Subcutaneous adipose tissue (tissue), 4 donors: Measurements from ENCODE around the gene GPR108. TPM values are rescaled to one million over a fixed set of nuclear protein-coding genes. Genes with fewer than 3 reads are reported as not detected.

ENCODE experiments used
- CTCF ChIP-seq: fragments of 450-650 bp; IDR thresholded peaks from one replicate; pipeline ENCODE4 v1.5.1; 2016; ENCODE audit warnings: low read depth, mild to moderate bottlenecking, control low read depth, antibody characterized with exemption, moderate library complexity
- total RNA-seq, 4 donors: library from RNA; depleted of rRNA; stranded (reverse); fragments of >200 nt; gene quantifications; one replicate each; pipeline ENCODE4 v1.1.0, GENCODE V29; 2016

GPR108 gene
- total RNA-seq, 4 donors from 2014 or later, result 31.0 to 62.9 (median 45.6) TPM

GRCh38 chr19:6700586-6701316 lies 36.6 kb downstream of the GPR108 start:
- TF ChIP-seq CTCF, result no peak

- TF ChIP-seq CTCF, result no peak
Observed at GRCh38 chr19:6699935-6700334, 37.4 kb downstream of the GPR108 start.

GRCh38 chr19:6697291-6697690 lies 40.1 kb downstream of the GPR108 start:
- no peak for TF ChIP-seq CTCF

GRCh38 chr19:6696239-6696820 lies 41.0 kb downstream of the GPR108 start:
- TF ChIP-seq CTCF, result no peak

GRCh38 chr19:6694147-6694815 lies 43.1 kb downstream of the GPR108 start:
- no peak for TF ChIP-seq CTCF

GRCh38 chr19:6693681-6694080 lies 43.7 kb downstream of the GPR108 start:
- TF ChIP-seq CTCF, result no peak

GRCh38 chr19:6693056-6693471 lies 44.3 kb downstream of the GPR108 start:
- no peak for TF ChIP-seq CTCF
